Osteocyte (in vitro differentiated cells): Measurements from ENCODE around the gene MIER2. TPM values are rescaled to one million over a fixed set of nuclear protein-coding genes. Genes with fewer than 3 reads are reported as not detected.
A peak's percentile ranks its signal among the peaks of the same experiment; 100 is the strongest.
"Not testable (repeated sequence)": the region's sequence is repeated elsewhere in the genome, so short reads cannot be mapped to it uniquely, and the experiment has no call there.

Experiments used
- DNase-seq: peaks from one replicate; pipeline ENCODE4 v3.0.0; 2021; ENCODE audit warnings: mixed read lengths; ENCODE audit not compliant: unreplicated experiment; ENCODE audit errors: extremely low spot score
- H3K27ac Mint-ChIP-seq: one replicate; pipeline ENCODE4 v1.8.0; 2021; ENCODE audit warnings: mild to moderate bottlenecking, mixed read lengths; ENCODE audit not compliant: unreplicated experiment
- H3K27me3 Mint-ChIP-seq: one replicate; pipeline ENCODE4 v1.8.0; 2021; ENCODE audit warnings: mixed read lengths; ENCODE audit not compliant: unreplicated experiment
- H3K36me3 Mint-ChIP-seq: one replicate; pipeline ENCODE4 v1.8.0; 2021; ENCODE audit warnings: mixed read lengths; ENCODE audit not compliant: unreplicated experiment
- H3K4me1 Mint-ChIP-seq: one replicate; pipeline ENCODE4 v1.8.0; 2021; ENCODE audit warnings: mixed read lengths; ENCODE audit not compliant: unreplicated experiment
- H3K4me3 Mint-ChIP-seq: one replicate; pipeline ENCODE4 v1.8.0; 2021; ENCODE audit warnings: mild to moderate bottlenecking, moderate library complexity, mixed read lengths; ENCODE audit not compliant: unreplicated experiment
- H3K9me3 Mint-ChIP-seq: one replicate; pipeline ENCODE4 v1.8.0; 2021; ENCODE audit warnings: mixed read lengths; ENCODE audit not compliant: unreplicated experiment
- CTCF ChIP-seq: fragments of 200-600 bp; sonication (generic); IDR thresholded peaks from 2 replicates; pipeline ENCODE4 v1.5.0; 2021; ENCODE audit warnings: antibody characterized with exemption, mild to moderate bottlenecking, moderate library complexity
- total RNA-seq: library from RNA; stranded (reverse); gene quantifications from 2 replicates; pipeline ENCODE4 v1.2.1, GENCODE V29; 2021

The MIER2 gene
- total RNA-seq, 1 donor from 2014 or later = 31.6 TPM

DNA sequence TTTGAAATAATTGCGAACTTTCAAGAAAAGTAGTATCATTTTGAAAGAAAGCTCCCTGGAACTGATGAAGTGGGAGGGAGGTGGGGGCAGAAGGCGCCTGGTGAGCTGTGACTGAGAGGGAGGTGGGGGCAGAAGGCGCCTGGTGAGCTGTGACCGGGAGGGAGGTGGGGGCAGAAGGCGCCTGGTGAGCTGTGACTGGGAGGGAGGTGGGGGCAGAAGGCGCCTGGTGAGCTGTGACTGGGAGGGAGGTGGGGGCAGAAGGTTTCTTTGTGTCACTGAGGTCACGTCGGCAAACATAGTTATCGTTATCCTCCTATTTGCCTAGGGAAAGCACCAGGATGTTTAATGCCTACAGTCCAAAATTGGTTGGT is 40.2 kb upstream of the MIER2 start:
- peaks cover 28% of the 10 kb centered on the region for H3K27me3 Mint-ChIP-seq
- H3K9me3 Mint-ChIP-seq = no peaks in the 10 kb centered on the region
- H3K4me1 Mint-ChIP-seq = peaks cover 2% of the 10 kb centered on the region
- H3K27ac Mint-ChIP-seq = no peak overlapping the region
- DNase-seq = no peak
- no peaks in the 10 kb centered on the region for H3K36me3 Mint-ChIP-seq
- no peak for TF ChIP-seq CTCF
- no peak overlapping the region for H3K4me3 Mint-ChIP-seq

- no peak overlapping the region for H3K4me3 Mint-ChIP-seq
- no peaks in the 10 kb centered on the region for H3K36me3 Mint-ChIP-seq
- no peak for DNase-seq
- peaks cover 2% of the 10 kb centered on the region for H3K4me1 Mint-ChIP-seq
- TF ChIP-seq CTCF = peak; percentile 62
- peaks cover 28% of the 10 kb centered on the region for H3K27me3 Mint-ChIP-seq
- no peak overlapping the region for H3K27ac Mint-ChIP-seq
- no peaks in the 10 kb centered on the region for H3K9me3 Mint-ChIP-seq
These were observed 39.6 kb upstream of the MIER2 start for GRCh38 chr19:383922-384798.

DNA sequence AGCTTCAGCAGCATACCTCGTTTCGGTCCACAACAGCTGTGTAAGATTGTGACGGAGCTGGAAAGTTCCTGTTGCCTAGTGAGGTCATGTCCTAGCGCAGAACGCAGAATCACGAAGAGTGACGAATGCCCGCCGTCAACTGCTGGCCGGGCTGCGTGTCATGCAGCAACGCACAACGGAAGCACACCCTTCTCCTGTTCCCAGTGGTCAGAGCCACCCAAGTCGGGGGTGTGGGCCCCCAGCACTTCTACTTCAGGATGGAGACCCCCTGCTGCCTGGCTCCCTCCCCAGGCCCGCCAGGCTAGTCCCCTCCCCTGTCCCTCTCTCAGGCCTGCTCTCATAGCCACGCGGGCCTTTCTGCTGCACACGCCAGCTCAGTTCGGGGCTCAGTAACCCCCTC is 38.4 kb upstream of the MIER2 start:
- TF ChIP-seq CTCF = no peak
- no peak for DNase-seq
- H3K36me3 Mint-ChIP-seq = no peaks in the 10 kb centered on the region
- no peaks in the 10 kb centered on the region for H3K9me3 Mint-ChIP-seq
- H3K27ac Mint-ChIP-seq = no peak overlapping the region
- no peak overlapping the region for H3K4me3 Mint-ChIP-seq
- peaks cover 2% of the 10 kb centered on the region for H3K4me1 Mint-ChIP-seq
- H3K27me3 Mint-ChIP-seq = peaks cover 28% of the 10 kb centered on the region

DNA sequence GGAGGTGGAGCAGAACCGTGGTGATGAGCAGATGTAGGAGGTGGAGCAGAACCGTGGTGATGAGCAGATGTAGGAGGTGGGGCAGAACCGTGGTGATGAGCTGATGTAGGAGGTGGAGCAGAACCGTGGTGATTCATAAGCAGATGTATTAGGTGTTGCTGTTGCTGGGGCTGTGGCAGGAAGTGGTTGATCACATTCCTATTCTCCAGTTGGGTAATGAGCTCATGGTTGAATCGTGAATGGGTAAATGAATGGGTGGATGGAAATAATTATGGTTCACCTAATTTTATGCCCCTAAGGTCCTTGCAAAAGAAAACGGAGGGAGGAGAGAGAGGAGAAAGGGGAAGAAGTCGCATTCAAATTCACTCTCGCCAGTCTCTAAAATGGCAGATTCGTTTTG is 38.0 kb upstream of the MIER2 start:
- not testable (repeated sequence) for DNase-seq, H3K27ac Mint-ChIP-seq, H3K9me3 Mint-ChIP-seq, H3K4me3 Mint-ChIP-seq, H3K36me3 Mint-ChIP-seq, H3K4me1 Mint-ChIP-seq
- H3K27me3 Mint-ChIP-seq = peaks cover 29% of the 10 kb centered on the region

GRCh38 chr19:381901-382300 is 37.3 kb upstream of the MIER2 start:
- H3K9me3 Mint-ChIP-seq, H3K27ac Mint-ChIP-seq, H3K4me3 Mint-ChIP-seq, DNase-seq, H3K4me1 Mint-ChIP-seq, H3K36me3 Mint-ChIP-seq: not testable (repeated sequence)
- H3K27me3 Mint-ChIP-seq = peaks cover 26% of the 10 kb centered on the region

- H3K36me3 Mint-ChIP-seq, H3K4me3 Mint-ChIP-seq, H3K27ac Mint-ChIP-seq, DNase-seq, H3K9me3 Mint-ChIP-seq, H3K4me1 Mint-ChIP-seq: not testable (repeated sequence)
- peaks cover 16% of the 10 kb centered on the region for H3K27me3 Mint-ChIP-seq
These were observed 36.1 kb upstream of the MIER2 start for GRCh38 chr19:380618-381219.
